ENCODE measurements around the gene ECSIT. TPM values are rescaled to one million over a fixed set of nuclear protein-coding genes. Genes with fewer than 3 reads are reported as not detected.

ECSIT gene
- total and polyA plus RNA-seq, 2 experiments from 2014 or later, result 36.6 to 66.5 TPM

- Mint-ChIP-seq H3K27me3 (ENCODE audit: insufficient read depth, low read depth, poor library complexity) (peaks cover 16% of the 10 kb centered on the region), H3K36me3 (ENCODE audit: low read depth) (no peaks in the 10 kb centered on the region; the same call in 1 of the 3 replicates), H3K4me3 (peak within 1 kb of the TSS; percentile 90), H3K27ac (peak within 1 kb of the TSS; percentile 94), H3K4me1 (peaks cover 8% of the 10 kb centered on the region; the same call in 2 of the 3 replicates), H3K9me3 (no peaks in the 10 kb centered on the region)
- H3K4me2 ChIP-seq, result peak within 1 kb of the TSS; percentile 93
- peak within 1 kb of the TSS; percentile 80 for H3K4me3 ChIP-seq
- no peak for TF ChIP-seq STAT1 (IDR thresholded peaks at IDR 0.05; ENCODE audit: unreplicated experiment)
- no peak for TF ChIP-seq ZNF331 (CRISPR knock-in tag; IDR thresholded peaks at IDR 0.05; ENCODE audit: low read depth)
- TF ChIP-seq ZNF114 (CRISPR knock-in tag; IDR thresholded peaks at IDR 0.05), result no peak
- no peak for TF ChIP-seq EZH2phosphoT487 (IDR thresholded peaks at IDR 0.05; ENCODE audit: unreplicated experiment)
- TF ChIP-seq POLR2AphosphoS5 (IDR thresholded peaks at IDR 0.05; ENCODE audit: low read depth), result peak; percentile 71
- TF ChIP-seq CREB1 (CRISPR knock-in tag; IDR thresholded peaks at IDR 0.05; ENCODE audit: low read depth), result peak; percentile 96
- TF ChIP-seq, protein P1, sequence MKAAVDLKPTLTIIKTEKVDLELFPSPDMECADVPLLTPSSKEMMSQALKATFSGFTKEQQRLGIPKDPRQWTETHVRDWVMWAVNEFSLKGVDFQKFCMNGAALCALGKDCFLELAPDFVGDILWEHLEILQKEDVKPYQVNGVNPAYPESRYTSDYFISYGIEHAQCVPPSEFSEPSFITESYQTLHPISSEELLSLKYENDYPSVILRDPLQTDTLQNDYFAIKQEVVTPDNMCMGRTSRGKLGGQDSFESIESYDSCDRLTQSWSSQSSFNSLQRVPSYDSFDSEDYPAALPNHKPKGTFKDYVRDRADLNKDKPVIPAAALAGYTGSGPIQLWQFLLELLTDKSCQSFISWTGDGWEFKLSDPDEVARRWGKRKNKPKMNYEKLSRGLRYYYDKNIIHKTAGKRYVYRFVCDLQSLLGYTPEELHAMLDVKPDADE (IDR thresholded peaks at IDR 0.05), result peak; percentile 65; the same call in 1 of the 2 replicates
- no peak for TF ChIP-seq EZH2 (IDR thresholded peaks at IDR 0.05; ENCODE audit: low read depth, unreplicated experiment)
- TF ChIP-seq, protein P2, sequence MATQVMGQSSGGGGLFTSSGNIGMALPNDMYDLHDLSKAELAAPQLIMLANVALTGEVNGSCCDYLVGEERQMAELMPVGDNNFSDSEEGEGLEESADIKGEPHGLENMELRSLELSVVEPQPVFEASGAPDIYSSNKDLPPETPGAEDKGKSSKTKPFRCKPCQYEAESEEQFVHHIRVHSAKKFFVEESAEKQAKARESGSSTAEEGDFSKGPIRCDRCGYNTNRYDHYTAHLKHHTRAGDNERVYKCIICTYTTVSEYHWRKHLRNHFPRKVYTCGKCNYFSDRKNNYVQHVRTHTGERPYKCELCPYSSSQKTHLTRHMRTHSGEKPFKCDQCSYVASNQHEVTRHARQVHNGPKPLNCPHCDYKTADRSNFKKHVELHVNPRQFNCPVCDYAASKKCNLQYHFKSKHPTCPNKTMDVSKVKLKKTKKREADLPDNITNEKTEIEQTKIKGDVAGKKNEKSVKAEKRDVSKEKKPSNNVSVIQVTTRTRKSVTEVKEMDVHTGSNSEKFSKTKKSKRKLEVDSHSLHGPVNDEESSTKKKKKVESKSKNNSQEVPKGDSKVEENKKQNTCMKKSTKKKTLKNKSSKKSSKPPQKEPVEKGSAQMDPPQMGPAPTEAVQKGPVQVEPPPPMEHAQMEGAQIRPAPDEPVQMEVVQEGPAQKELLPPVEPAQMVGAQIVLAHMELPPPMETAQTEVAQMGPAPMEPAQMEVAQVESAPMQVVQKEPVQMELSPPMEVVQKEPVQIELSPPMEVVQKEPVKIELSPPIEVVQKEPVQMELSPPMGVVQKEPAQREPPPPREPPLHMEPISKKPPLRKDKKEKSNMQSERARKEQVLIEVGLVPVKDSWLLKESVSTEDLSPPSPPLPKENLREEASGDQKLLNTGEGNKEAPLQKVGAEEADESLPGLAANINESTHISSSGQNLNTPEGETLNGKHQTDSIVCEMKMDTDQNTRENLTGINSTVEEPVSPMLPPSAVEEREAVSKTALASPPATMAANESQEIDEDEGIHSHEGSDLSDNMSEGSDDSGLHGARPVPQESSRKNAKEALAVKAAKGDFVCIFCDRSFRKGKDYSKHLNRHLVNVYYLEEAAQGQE (IDR thresholded peaks at IDR 0.05; ENCODE audit: unreplicated experiment), result no peak
- no peak for TF ChIP-seq JUNB (IDR thresholded peaks at IDR 0.05; ENCODE audit: unreplicated experiment)
- no peak for TF ChIP-seq CTCF (conservative IDR thresholded peaks at IDR 0.05; ENCODE audit: low read depth in 2 of 2)
- no peak for TF ChIP-seq NANOG (IDR thresholded peaks at IDR 0.05; ENCODE audit: borderline replicate concordance)
- TF ChIP-seq, protein P3, sequence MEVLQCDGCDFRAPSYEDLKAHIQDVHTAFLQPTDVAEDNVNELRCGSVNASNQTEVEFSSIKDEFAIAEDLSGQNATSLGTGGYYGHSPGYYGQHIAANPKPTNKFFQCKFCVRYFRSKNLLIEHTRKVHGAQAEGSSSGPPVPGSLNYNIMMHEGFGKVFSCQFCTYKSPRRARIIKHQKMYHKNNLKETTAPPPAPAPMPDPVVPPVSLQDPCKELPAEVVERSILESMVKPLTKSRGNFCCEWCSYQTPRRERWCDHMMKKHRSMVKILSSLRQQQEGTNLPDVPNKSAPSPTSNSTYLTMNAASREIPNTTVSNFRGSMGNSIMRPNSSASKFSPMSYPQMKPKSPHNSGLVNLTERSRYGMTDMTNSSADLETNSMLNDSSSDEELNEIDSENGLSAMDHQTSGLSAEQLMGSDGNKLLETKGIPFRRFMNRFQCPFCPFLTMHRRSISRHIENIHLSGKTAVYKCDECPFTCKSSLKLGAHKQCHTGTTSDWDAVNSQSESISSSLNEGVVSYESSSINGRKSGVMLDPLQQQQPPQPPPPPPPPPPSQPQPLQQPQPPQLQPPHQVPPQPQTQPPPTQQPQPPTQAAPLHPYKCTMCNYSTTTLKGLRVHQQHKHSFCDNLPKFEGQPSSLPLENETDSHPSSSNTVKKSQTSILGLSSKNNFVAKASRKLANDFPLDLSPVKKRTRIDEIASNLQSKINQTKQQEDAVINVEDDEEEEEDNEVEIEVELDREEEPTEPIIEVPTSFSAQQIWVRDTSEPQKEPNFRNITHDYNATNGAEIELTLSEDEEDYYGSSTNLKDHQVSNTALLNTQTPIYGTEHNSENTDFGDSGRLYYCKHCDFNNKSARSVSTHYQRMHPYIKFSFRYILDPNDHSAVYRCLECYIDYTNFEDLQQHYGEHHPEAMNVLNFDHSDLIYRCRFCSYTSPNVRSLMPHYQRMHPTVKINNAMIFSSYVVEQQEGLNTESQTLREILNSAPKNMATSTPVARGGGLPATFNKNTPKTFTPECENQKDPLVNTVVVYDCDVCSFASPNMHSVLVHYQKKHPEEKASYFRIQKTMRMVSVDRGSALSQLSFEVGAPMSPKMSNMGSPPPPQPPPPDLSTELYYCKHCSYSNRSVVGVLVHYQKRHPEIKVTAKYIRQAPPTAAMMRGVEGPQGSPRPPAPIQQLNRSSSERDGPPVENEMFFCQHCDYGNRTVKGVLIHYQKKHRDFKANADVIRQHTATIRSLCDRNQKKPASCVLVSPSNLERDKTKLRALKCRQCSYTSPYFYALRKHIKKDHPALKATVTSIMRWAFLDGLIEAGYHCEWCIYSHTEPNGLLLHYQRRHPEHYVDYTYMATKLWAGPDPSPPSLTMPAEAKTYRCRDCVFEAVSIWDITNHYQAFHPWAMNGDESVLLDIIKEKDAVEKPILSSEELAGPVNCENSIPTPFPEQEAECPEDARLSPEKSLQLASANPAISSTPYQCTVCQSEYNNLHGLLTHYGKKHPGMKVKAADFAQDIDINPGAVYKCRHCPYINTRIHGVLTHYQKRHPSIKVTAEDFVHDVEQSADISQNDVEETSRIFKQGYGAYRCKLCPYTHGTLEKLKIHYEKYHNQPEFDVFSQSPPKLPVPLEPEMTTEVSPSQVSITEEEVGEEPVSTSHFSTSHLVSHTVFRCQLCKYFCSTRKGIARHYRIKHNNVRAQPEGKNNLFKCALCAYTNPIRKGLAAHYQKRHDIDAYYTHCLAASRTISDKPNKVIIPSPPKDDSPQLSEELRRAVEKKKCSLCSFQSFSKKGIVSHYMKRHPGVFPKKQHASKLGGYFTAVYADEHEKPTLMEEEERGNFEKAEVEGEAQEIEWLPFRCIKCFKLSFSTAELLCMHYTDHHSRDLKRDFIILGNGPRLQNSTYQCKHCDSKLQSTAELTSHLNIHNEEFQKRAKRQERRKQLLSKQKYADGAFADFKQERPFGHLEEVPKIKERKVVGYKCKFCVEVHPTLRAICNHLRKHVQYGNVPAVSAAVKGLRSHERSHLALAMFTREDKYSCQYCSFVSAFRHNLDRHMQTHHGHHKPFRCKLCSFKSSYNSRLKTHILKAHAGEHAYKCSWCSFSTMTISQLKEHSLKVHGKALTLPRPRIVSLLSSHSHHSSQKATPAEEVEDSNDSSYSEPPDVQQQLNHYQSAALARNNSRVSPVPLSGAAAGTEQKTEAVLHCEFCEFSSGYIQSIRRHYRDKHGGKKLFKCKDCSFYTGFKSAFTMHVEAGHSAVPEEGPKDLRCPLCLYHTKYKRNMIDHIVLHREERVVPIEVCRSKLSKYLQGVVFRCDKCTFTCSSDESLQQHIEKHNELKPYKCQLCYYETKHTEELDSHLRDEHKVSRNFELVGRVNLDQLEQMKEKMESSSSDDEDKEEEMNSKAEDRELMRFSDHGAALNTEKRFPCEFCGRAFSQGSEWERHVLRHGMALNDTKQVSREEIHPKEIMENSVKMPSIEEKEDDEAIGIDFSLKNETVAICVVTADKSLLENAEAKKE (CRISPR knock-in tag; IDR thresholded peaks at IDR 0.05), result no peak
- H3K4me1 ChIP-seq (ENCODE audit: insufficient read depth), result peaks cover 6% of the 10 kb centered on the region
- peak within 1 kb of the TSS; percentile 74; the same call in 1 of the 2 replicates for H3K27ac ChIP-seq (ENCODE audit: low read depth)
- 0 out of 2 replicates have a peak, but pooled peaks cover 6% of the 10 kb centered on the region for H3K79me2 ChIP-seq (replicated peaks; ENCODE audit: insufficient read depth)
- DNase-seq (ENCODE audit: low spot score) (peak; percentile 98), ATAC-seq (peak; percentile 48)
- peak within 1 kb of the TSS; percentile 8; the same call in 1 of the 2 replicates for H2AFZ ChIP-seq
- H3K27me3 ChIP-seq (ENCODE audit: insufficient read depth), result no peaks in the 10 kb centered on the region
- H3K9me2 ChIP-seq (ENCODE audit: insufficient read depth), result no peaks in the 10 kb centered on the region
- H3F3A ChIP-seq (replicated peaks; ENCODE audit: low read depth), result no peaks in the 10 kb centered on the region
- 0 out of 2 replicates have a peak, but pooled peaks cover 4% of the 10 kb centered on the region for H4K20me1 ChIP-seq (replicated peaks; ENCODE audit: insufficient read depth)
- no peaks in the 10 kb centered on the region for H3K36me3 ChIP-seq (ENCODE audit: insufficient read depth)
These were observed 23.3 kb downstream of the ECSIT start, which contains the start of gene ZNF653 for GRCh38 chr19:11505504-11506100. Gene ZNF653, minus strand, starts transcription at chr19:11505839. Its CDS starts 53 bp downstream, at chr19:11505786.

All from GM23338 (cell line).